Measurements from ENCODE around the gene UVRAG.

Gene UVRAG

GRCh38 chr11:75949023-75949672 is 134.1 kb downstream of the UVRAG start:
- Histone ChIP-seq H3K36me3 (ENCODE audit: insufficient read depth) (no peaks in the 10 kb centered on the region), H3K4me1 (ENCODE audit: low read depth, poor library complexity, severe bottlenecking) (peaks cover 44% of the 10 kb centered on the region), H3K4me2 (no peak overlapping the region), H4K20me1 (ENCODE audit: insufficient read depth) (no peaks in the 10 kb centered on the region), H2AFZ (ENCODE audit: low read depth) (no peak overlapping the region), H3K4me3 (IDR thresholded peaks at IDR 0.05; ENCODE audit: insufficient read depth, low read depth, low read length) (no peak overlapping the region), H3K9ac (no peak overlapping the region), H3K79me2 (ENCODE audit: insufficient read depth, low read depth) (no peaks in the 10 kb centered on the region), H3K27ac (no peak overlapping the region), H3K27me3 (ENCODE audit: insufficient read depth, low read depth) (no peaks in the 10 kb centered on the region)
- TF ChIP-seq CTCF (conservative IDR thresholded peaks at IDR 0.05; ENCODE audit: low read depth, low read length) = no peak

GRCh38 chr11:75950141-75950540 is 135.1 kb downstream of the UVRAG start:
- no peak overlapping the region for H2AFZ ChIP-seq (ENCODE audit: low read depth)
- no peaks in the 10 kb centered on the region for H4K20me1 ChIP-seq (ENCODE audit: insufficient read depth)
- H3K79me2 ChIP-seq (ENCODE audit: insufficient read depth, low read depth) = no peaks in the 10 kb centered on the region
- no peaks in the 10 kb centered on the region for H3K36me3 ChIP-seq (ENCODE audit: insufficient read depth)
- H3K4me3 ChIP-seq (IDR thresholded peaks at IDR 0.05; ENCODE audit: insufficient read depth, low read depth, low read length) = no peak overlapping the region
- no peaks in the 10 kb centered on the region for H3K27me3 ChIP-seq (ENCODE audit: insufficient read depth, low read depth)
- no peak for TF ChIP-seq CTCF (conservative IDR thresholded peaks at IDR 0.05; ENCODE audit: low read depth, low read length)
- H3K4me1 ChIP-seq (ENCODE audit: low read depth, poor library complexity, severe bottlenecking) = peaks cover 39% of the 10 kb centered on the region
- H3K9ac ChIP-seq = no peak overlapping the region
- H3K4me2 ChIP-seq = no peak overlapping the region
- H3K27ac ChIP-seq = no peak overlapping the region

- H3K27me3 ChIP-seq (ENCODE audit: insufficient read depth, low read depth) = no peaks in the 10 kb centered on the region
- H3K36me3 ChIP-seq (ENCODE audit: insufficient read depth) = no peaks in the 10 kb centered on the region
- peaks cover 6% of the 10 kb centered on the region for H3K4me1 ChIP-seq (ENCODE audit: low read depth, poor library complexity, severe bottlenecking)
- no peak for TF ChIP-seq CTCF (conservative IDR thresholded peaks at IDR 0.05; ENCODE audit: low read depth, low read length)
- no peak overlapping the region for H3K9ac ChIP-seq
- H2AFZ ChIP-seq (ENCODE audit: low read depth) = no peak overlapping the region
- H3K79me2 ChIP-seq (ENCODE audit: insufficient read depth, low read depth) = no peaks in the 10 kb centered on the region
- H3K27ac ChIP-seq = no peak overlapping the region
- no peaks in the 10 kb centered on the region for H4K20me1 ChIP-seq (ENCODE audit: insufficient read depth)
- no peak overlapping the region for H3K4me3 ChIP-seq (IDR thresholded peaks at IDR 0.05; ENCODE audit: insufficient read depth, low read depth, low read length)
- H3K4me2 ChIP-seq = no peak overlapping the region
Observed at GRCh38 chr11:75954039-75954438, 139.0 kb downstream of the UVRAG start.

GRCh38 chr11:75955443-75955842 is 140.4 kb downstream of the UVRAG start:
- no peaks in the 10 kb centered on the region for H3K79me2 ChIP-seq (ENCODE audit: insufficient read depth, low read depth)

More at GRCh38 chr11:75955443-75955842, 140.4 kb downstream of the UVRAG start:
- Histone ChIP-seq H2AFZ (ENCODE audit: low read depth) (no peak overlapping the region), H3K4me1 (ENCODE audit: low read depth, poor library complexity, severe bottlenecking) (peaks cover 4% of the 10 kb centered on the region), H4K20me1 (ENCODE audit: insufficient read depth) (no peaks in the 10 kb centered on the region), H3K36me3 (ENCODE audit: insufficient read depth) (no peaks in the 10 kb centered on the region), H3K9ac (no peak overlapping the region), H3K27ac (no peak overlapping the region), H3K27me3 (ENCODE audit: insufficient read depth, low read depth) (no peaks in the 10 kb centered on the region), H3K4me3 (IDR thresholded peaks at IDR 0.05; ENCODE audit: insufficient read depth, low read depth, low read length) (no peak overlapping the region), H3K4me2 (no peak overlapping the region)
- TF ChIP-seq CTCF (conservative IDR thresholded peaks at IDR 0.05; ENCODE audit: low read depth, low read length) = no peak
